Cardiac muscle cell (in vitro differentiated cells and primary cell): ENCODE results near the gene ATG101. TPM values are rescaled to one million over a fixed set of nuclear protein-coding genes. Genes with fewer than 3 reads are reported as not detected.

Experiments
- DNase-seq, 2 donors: peaks; one replicate each; pipeline versions ENCODE4 v3.0.0 to v3.0.0-alpha.2; 2010 to 2017; ENCODE audit warnings: low read depth in 1 of 2, low spot score in 1 of 2
- H3K27ac ChIP-seq: fragments of 200-600 bp; sonication (generic); 2 replicates; pipeline ENCODE4 v1.5.1; 2016
- H3K27me3 ChIP-seq: fragments of 200-600 bp; sonication (generic); 2 replicates; pipeline ENCODE4 v1.6.0; 2016; ENCODE audit warnings: control low read depth
- H3K36me3 ChIP-seq: fragments of 200-600 bp; sonication (generic); 2 replicates; pipeline ENCODE4 v1.5.1; 2016; ENCODE audit warnings: control low read depth
- H3K4me1 ChIP-seq: fragments of 200-600 bp; sonication (generic); 2 replicates; pipeline ENCODE4 v1.8.1; 2017; ENCODE audit warnings: low read depth, mild to moderate bottlenecking, mixed run types
- H3K4me3 ChIP-seq: fragments of 200-600 bp; sonication (generic); 2 replicates; pipeline ENCODE4 v1.5.1; 2016; ENCODE audit warnings: mild to moderate bottlenecking
- H3K9me3 ChIP-seq: fragments of 200-600 bp; sonication (generic); 2 replicates; pipeline ENCODE4 v1.5.1; 2017; ENCODE audit warnings: low read depth, mild to moderate bottlenecking, control low read depth
- CTCF ChIP-seq: IDR thresholded peaks from 2 replicates; pipeline ENCODE4 v1.5.1; 2012; ENCODE audit warnings: low read depth, mild to moderate bottlenecking, low read length
- polyA plus RNA-seq: library from polyadenylated mRNA; unstranded; fragments of >200 nt; fragmentation: Nextera tagmentation; extraction: Ambion mirVana; gene quantifications from 2 replicates; pipeline ENCODE4 v1.2.1, GENCODE V29; 2016
- total RNA-seq: library from RNA; depleted of rRNA; stranded (reverse); fragments of >200 nt; gene quantifications from 2 replicates; pipeline ENCODE4 v1.2.3, GENCODE V29; 2016

Gene ATG101
- total and polyA plus RNA-seq, 2 experiments from 2014 or later = 36.6 to 37.4 TPM

DNA sequence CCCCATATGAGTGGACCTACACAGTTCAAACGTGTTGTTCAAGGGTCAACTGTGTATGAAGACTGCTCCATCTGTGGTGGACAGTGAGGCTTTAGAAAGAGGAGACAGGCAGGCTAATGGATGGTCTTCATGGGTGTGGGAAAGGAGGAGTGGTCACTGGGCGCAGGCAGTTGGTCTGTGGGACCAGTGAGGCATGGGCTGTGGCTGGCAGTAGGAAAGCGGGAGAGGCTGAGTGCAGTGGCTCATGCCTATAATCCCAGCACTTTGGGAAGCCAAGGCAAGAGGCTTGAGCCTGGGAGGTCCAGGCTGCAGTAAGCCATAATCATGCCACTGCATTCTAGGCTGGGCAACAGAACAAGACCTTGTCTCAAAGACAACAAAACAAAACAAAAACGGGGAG, 20.5 kb upstream of the ATG101 start:
- Histone ChIP-seq H3K27me3 (no peaks in the 10 kb centered on the region), H3K36me3 (no peaks in the 10 kb centered on the region), H3K9me3 (no peaks in the 10 kb centered on the region), H3K4me1 (peaks cover 5% of the 10 kb centered on the region), H3K4me3 (no peak overlapping the region), H3K27ac (no peak overlapping the region)
- no peak for TF ChIP-seq CTCF
- no peak for DNase-seq

GRCh38 chr12:52049688-52050087, 20.1 kb upstream of the ATG101 start:
- H3K9me3 ChIP-seq = no peaks in the 10 kb centered on the region
- H3K27ac ChIP-seq = peak overlapping the region; percentile 97
- no peaks in the 10 kb centered on the region for H3K36me3 ChIP-seq
- H3K4me1 ChIP-seq = peaks cover 5% of the 10 kb centered on the region
- no peak for DNase-seq
- TF ChIP-seq CTCF = no peak
- no peaks in the 10 kb centered on the region for H3K27me3 ChIP-seq
- no peak overlapping the region for H3K4me3 ChIP-seq

- Histone ChIP-seq H3K9me3 (no peaks in the 10 kb centered on the region), H3K4me1 (peaks cover 5% of the 10 kb centered on the region), H3K4me3 (peak overlapping the region; percentile 30), H3K36me3 (no peaks in the 10 kb centered on the region), H3K27ac (peak overlapping the region; percentile 97), H3K27me3 (no peaks in the 10 kb centered on the region)
- peak in 1 of 2 donors; percentile 70 for DNase-seq
- no peak for TF ChIP-seq CTCF
Measured at GRCh38 chr12:52050116-52050757, 19.5 kb upstream of the ATG101 start.

GRCh38 chr12:52050758-52051541, 18.8 kb upstream of the ATG101 start, which contains the start of gene NR4A1:
Gene NR4A1, plus strand, starts transcription at chr12:52051442. Its CDS starts 2,887 bp downstream, at chr12:52054329.
- peaks cover 5% of the 10 kb centered on the region for H3K4me1 ChIP-seq
- DNase-seq = peak; percentile 98 to 99
- H3K27me3 ChIP-seq = no peaks in the 10 kb centered on the region
- H3K36me3 ChIP-seq = no peaks in the 10 kb centered on the region
- H3K4me3 ChIP-seq = peak within 1 kb of the TSS; percentile 45
- peak; percentile 29 for TF ChIP-seq CTCF
- peak within 1 kb of the TSS; percentile 97 for H3K27ac ChIP-seq
- no peaks in the 10 kb centered on the region for H3K9me3 ChIP-seq

DNA sequence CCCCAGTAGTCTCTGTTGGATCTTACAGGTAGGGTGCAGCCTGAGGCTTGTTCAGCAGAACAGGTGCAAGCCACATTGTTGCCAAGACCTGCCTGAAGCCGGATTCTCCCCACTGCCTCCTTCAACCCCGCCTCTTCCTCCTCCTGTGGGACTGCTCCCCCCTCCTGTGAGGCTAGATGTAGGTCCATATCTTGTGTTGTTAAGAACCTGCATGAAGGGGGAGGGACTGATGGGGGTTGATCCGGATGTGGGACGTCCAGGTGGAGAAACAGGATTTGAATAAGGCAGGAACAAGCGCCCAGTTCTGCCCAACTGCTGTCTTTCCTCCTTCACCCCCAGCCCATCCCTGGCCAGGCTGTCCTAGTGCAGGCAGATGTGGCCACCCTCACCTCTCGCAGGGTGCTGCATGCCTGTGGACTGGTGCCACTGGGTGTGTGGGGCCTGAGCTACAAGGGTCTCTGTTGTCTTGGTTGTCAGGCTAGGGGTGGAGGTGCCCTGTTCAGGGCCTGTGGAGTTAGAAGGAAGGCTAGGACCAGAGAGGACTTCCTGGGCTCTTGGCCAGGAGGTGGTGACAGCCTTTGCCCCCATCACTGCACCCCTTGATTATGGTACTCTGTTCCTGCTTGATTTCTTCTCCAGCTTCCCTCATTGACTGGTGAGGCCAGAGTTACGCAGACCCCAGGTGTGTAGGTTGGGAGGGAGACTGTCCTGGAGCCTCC, 17.2 kb upstream of the ATG101 start:
- TF ChIP-seq CTCF = no peak
- H3K4me1 ChIP-seq = peaks cover 5% of the 10 kb centered on the region
- H3K27ac ChIP-seq = no peak overlapping the region
- peaks cover 3% of the 10 kb centered on the region for H3K36me3 ChIP-seq
- H3K9me3 ChIP-seq = no peaks in the 10 kb centered on the region
- DNase-seq = peak in 1 of 2 donors; percentile 55
- H3K4me3 ChIP-seq = no peak overlapping the region
- H3K27me3 ChIP-seq = no peaks in the 10 kb centered on the region
